HG02970 (cell line): ENCODE results near the gene ANAPC2.
A peak's percentile ranks its signal among the peaks of the same experiment; 100 is the strongest.

Experiments used
- ATAC-seq: cut with Tn5 transposase; IDR thresholded peaks from one replicate; pipeline ENCODE4 v1.9.1; 2021; ENCODE audit warnings: mild to moderate bottlenecking, moderate library complexity, moderate number of reproducible peaks; ENCODE audit not compliant: unreplicated experiment, low FRiP score

The ANAPC2 gene

GRCh38 chr9:137134191-137134590, 54.2 kb downstream of the ANAPC2 start:
- no peak for ATAC-seq

- ATAC-seq = peak; percentile 26
Measured at GRCh38 chr9:137130176-137130755, 58.1 kb downstream of the ANAPC2 start.

GRCh38 chr9:137129456-137130175, 58.7 kb downstream of the ANAPC2 start:
- ATAC-seq = peak; percentile 76

GRCh38 chr9:137128862-137129455, 59.4 kb downstream of the ANAPC2 start:
- peak; percentile 13 for ATAC-seq

- ATAC-seq = no peak
Measured at GRCh38 chr9:137128158-137128861, 60.0 kb downstream of the ANAPC2 start.

- no peak for ATAC-seq
Measured at GRCh38 chr9:137127301-137128157, 60.8 kb downstream of the ANAPC2 start.

GRCh38 chr9:137126786-137127185, 61.6 kb downstream of the ANAPC2 start:
- ATAC-seq = no peak
